DOHH2 (cell line): ENCODE data around the gene MALT1.

Source experiments
- EZH2phosphoT487 ChIP-seq: fragments of 200-600 bp; sonication (generic); IDR thresholded peaks from 2 replicates; pipeline ENCODE4 v1.6.1; 2017; ENCODE audit warnings: borderline replicate concordance, mild to moderate bottlenecking, antibody characterized with exemption, low read length, moderate library complexity, mixed read lengths
- TF ChIP-seq, protein P1 (sequence below): fragments of 200-600 bp; sonication (generic); IDR thresholded peaks from one replicate; pipeline ENCODE4 v1.5.1; 2014; ENCODE audit warnings: antibody characterized with exemption, mild to moderate bottlenecking, low read depth, low read length; ENCODE audit not compliant: poor library complexity, severe bottlenecking

DNA sequence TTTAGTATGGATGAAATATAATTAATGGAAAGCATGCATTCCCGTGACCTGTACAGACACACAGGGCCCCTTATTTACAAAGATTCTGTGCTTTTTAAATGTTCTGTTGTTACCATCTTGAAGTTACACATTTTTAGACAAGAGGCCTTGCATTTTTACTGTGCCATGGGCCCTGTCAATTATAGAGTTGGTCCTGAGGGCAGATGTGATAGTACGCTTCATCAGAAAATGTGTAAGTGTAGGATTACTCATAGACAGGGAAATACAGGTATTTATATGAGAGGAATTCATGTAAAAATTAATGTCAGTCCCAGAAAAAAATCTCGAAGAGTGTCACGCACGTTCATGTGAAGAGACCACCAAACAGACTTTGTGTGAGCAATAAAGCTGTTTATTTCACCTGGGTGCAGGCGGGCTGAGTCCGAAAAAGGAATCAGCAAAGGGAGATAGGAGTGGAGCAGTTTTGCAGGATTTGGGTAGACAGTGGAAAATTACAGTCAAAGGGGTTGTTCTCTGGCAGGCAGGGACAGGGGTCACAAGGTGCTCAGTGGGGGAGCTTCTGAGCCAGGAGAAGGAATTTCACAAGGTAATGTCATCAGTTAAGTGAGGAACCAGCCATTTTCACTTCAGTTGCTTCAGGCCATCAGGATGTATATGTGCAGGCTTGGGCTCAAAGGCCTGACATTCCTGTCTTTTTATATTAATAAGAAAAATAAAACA lies 30.2 kb upstream of the MALT1 start:
- TF ChIP-seq, protein P1, sequence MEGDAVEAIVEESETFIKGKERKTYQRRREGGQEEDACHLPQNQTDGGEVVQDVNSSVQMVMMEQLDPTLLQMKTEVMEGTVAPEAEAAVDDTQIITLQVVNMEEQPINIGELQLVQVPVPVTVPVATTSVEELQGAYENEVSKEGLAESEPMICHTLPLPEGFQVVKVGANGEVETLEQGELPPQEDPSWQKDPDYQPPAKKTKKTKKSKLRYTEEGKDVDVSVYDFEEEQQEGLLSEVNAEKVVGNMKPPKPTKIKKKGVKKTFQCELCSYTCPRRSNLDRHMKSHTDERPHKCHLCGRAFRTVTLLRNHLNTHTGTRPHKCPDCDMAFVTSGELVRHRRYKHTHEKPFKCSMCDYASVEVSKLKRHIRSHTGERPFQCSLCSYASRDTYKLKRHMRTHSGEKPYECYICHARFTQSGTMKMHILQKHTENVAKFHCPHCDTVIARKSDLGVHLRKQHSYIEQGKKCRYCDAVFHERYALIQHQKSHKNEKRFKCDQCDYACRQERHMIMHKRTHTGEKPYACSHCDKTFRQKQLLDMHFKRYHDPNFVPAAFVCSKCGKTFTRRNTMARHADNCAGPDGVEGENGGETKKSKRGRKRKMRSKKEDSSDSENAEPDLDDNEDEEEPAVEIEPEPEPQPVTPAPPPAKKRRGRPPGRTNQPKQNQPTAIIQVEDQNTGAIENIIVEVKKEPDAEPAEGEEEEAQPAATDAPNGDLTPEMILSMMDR: no peak
- no peak for TF ChIP-seq EZH2phosphoT487
